OCI-LY3 (cell line): Measurements from ENCODE around the gene RASL12.
"Not testable (repeated sequence)": the region's sequence is repeated elsewhere in the genome, so short reads cannot be mapped to it uniquely, and the experiment has no call there.

Experiments used
- EZH2phosphoT487 ChIP-seq: fragments of 200-600 bp; shearing (Covaris generic); IDR thresholded peaks from 2 replicates; pipeline ENCODE4 v1.6.1; 2018; ENCODE audit warnings: antibody characterized with exemption, mixed run types, low read depth
- TF ChIP-seq, protein P1 (sequence below): fragments of 200-600, 300-600 bp; sonication (generic); IDR thresholded peaks from 2 replicates; pipeline ENCODE4 v1.5.1; 2014; ENCODE audit warnings: antibody characterized with exemption, low read length, low read depth

DNA sequence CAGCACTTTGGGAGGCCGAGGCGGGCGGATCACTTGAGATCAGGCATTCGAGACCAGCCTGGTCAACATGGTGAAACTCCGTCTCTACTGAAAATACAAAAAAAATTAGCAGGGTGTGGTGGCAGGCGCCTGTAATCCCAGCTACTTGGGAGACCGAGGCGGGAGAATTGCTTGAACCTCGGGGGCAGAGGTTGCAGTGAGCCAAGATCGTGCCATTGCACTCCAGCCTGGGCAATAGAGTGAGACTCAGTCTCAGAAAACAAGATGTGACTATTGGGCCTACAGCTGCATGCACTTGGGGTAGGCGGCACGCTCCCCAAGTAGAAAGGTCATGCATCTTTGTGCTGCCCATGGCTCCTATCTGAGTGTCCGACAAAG lies 26.0 kb upstream of the RASL12 start:
- TF ChIP-seq, protein P1, sequence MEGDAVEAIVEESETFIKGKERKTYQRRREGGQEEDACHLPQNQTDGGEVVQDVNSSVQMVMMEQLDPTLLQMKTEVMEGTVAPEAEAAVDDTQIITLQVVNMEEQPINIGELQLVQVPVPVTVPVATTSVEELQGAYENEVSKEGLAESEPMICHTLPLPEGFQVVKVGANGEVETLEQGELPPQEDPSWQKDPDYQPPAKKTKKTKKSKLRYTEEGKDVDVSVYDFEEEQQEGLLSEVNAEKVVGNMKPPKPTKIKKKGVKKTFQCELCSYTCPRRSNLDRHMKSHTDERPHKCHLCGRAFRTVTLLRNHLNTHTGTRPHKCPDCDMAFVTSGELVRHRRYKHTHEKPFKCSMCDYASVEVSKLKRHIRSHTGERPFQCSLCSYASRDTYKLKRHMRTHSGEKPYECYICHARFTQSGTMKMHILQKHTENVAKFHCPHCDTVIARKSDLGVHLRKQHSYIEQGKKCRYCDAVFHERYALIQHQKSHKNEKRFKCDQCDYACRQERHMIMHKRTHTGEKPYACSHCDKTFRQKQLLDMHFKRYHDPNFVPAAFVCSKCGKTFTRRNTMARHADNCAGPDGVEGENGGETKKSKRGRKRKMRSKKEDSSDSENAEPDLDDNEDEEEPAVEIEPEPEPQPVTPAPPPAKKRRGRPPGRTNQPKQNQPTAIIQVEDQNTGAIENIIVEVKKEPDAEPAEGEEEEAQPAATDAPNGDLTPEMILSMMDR = not testable (repeated sequence)
- not testable (repeated sequence) for TF ChIP-seq EZH2phosphoT487
